ENCODE results near the gene TLR10. TPM values are rescaled to one million over a fixed set of nuclear protein-coding genes. Genes with fewer than 3 reads are reported as not detected.
"Not testable (repeated sequence)": the region's sequence is repeated elsewhere in the genome, so short reads cannot be mapped to it uniquely, and the experiment has no call there.

The TLR10 gene
- total RNA-seq, 1 donor from 2014 or later, result not detected

DNA sequence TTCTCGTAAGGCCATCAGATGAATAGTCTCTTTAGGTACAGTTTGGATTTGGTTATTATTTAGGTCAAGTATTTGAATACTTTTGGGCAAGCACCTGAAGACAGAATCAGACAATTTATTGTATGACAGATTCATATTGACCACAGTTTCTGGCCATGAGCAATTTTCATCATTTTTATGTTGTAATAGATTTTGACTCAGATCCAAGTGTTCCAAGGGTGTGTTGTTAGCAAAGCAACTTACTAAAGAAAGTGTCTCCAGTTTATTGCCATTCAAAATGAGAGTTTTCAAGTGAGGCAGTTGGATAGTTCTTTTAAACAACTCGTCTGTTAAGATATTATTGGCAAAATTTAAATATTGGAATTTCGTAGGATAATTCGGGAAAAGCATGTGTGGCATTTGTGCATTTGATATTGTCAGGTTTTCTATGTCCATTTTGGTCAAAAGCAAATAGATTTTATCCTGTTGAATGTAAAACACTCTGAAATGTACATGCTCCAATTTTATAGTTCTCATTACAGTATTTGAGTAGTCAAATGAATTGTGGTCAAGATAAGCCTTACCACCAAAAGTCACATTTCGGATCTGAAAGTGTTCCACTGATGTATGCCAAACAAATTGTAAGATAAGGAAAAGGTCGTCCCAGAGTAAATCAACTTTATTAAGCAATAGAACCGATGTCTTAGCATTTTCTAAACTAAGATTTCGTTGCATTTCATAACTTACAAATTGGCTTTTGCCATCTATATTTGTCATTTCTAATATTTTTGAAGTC, 8.4 kb downstream of the TLR10 start:
- Mint-ChIP-seq H3K27ac (ENCODE audit: unreplicated experiment) (no peak overlapping the region), H3K4me1 (ENCODE audit: low read depth, unreplicated experiment) (no peaks in the 10 kb centered on the region), H3K36me3 (ENCODE audit: unreplicated experiment) (no peaks in the 10 kb centered on the region), H3K9me3 (ENCODE audit: unreplicated experiment) (no peaks in the 10 kb centered on the region), H3K27me3 (ENCODE audit: unreplicated experiment) (no peaks in the 10 kb centered on the region), H3K4me3 (ENCODE audit: unreplicated experiment) (no peak overlapping the region)
- no peak for DNase-seq
- TF ChIP-seq, protein P1, sequence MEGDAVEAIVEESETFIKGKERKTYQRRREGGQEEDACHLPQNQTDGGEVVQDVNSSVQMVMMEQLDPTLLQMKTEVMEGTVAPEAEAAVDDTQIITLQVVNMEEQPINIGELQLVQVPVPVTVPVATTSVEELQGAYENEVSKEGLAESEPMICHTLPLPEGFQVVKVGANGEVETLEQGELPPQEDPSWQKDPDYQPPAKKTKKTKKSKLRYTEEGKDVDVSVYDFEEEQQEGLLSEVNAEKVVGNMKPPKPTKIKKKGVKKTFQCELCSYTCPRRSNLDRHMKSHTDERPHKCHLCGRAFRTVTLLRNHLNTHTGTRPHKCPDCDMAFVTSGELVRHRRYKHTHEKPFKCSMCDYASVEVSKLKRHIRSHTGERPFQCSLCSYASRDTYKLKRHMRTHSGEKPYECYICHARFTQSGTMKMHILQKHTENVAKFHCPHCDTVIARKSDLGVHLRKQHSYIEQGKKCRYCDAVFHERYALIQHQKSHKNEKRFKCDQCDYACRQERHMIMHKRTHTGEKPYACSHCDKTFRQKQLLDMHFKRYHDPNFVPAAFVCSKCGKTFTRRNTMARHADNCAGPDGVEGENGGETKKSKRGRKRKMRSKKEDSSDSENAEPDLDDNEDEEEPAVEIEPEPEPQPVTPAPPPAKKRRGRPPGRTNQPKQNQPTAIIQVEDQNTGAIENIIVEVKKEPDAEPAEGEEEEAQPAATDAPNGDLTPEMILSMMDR (IDR thresholded peaks at IDR 0.05; ENCODE audit: partially characterized antibody, unreplicated experiment), result no peak

DNA sequence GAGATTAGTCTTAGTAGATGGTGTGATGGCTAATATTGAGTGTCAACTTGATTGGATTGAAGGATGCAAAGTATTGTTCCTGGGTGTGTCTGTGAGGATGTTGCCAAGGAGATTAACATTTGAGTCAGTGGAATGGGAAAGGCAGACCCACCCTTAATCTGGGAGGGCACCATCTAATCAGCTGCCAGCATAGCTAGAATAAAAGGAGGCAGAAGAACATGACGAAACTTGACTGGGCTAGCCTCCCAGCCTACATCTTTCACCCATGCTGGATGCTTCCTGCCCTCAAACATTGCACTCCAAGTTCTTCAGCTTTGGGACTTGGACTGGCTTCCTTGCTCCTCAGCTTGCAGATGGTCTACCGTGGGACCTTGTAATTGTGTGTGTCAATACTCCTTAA, 12.5 kb downstream of the TLR10 start:
- not testable (repeated sequence) for H3K27me3 Mint-ChIP-seq (ENCODE audit: unreplicated experiment); H3K27ac Mint-ChIP-seq (ENCODE audit: unreplicated experiment); H3K36me3 Mint-ChIP-seq (ENCODE audit: unreplicated experiment); H3K9me3 Mint-ChIP-seq (ENCODE audit: unreplicated experiment); DNase-seq; H3K4me3 Mint-ChIP-seq (ENCODE audit: unreplicated experiment); H3K4me1 Mint-ChIP-seq (ENCODE audit: low read depth, unreplicated experiment)

DNA sequence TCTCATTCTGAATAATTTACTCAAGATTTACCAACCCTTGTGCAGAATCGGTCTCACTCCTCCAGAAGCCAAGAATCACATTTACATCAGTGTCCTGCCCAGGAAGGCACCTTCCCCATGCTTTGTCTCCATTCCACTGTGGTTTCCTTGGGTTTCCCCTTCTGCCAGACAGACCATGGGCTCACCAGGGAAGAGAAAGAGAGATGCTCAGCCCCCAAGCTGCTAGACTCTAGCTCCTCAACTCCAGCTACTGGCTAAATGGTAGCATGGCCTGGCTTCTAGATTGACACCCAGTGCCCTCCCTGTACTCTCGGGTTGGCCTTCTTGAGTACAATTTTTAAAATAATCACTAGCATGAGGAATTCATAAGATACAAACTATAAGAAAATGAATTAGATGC, 12.9 kb downstream of the TLR10 start:
- Mint-ChIP-seq H3K9me3 (ENCODE audit: unreplicated experiment) (peaks cover 2% of the 10 kb centered on the region), H3K4me3 (ENCODE audit: unreplicated experiment) (no peak overlapping the region), H3K27me3 (ENCODE audit: unreplicated experiment) (no peaks in the 10 kb centered on the region), H3K27ac (ENCODE audit: unreplicated experiment) (no peak overlapping the region), H3K36me3 (ENCODE audit: unreplicated experiment) (peaks cover 4% of the 10 kb centered on the region), H3K4me1 (ENCODE audit: low read depth, unreplicated experiment) (no peaks in the 10 kb centered on the region)
- TF ChIP-seq, protein P1 (IDR thresholded peaks at IDR 0.05; ENCODE audit: partially characterized antibody, unreplicated experiment), result no peak
- DNase-seq, result no peak

DNA sequence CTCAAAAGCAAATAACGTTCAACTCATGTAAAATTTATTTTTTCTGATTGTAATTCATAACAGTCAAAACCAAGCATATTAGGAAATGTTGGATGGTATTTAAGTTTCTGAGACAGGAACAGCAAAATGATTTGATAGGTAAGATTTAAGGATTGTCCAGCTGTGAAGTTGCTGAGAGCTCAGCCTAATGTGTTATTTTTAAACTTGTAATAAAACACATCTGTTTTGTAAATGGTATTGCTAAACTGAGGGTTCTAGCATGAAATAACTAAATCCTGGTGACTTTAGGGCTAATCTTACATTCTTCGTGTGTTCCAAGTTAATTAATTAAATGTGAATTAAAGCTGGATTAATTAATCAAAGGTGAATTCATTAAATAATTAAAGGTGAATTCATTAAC, 13.3 kb downstream of the TLR10 start:
- Mint-ChIP-seq H3K9me3 (ENCODE audit: unreplicated experiment) (peaks cover 2% of the 10 kb centered on the region), H3K4me1 (ENCODE audit: low read depth, unreplicated experiment) (no peaks in the 10 kb centered on the region), H3K27ac (ENCODE audit: unreplicated experiment) (no peak overlapping the region), H3K36me3 (ENCODE audit: unreplicated experiment) (peaks cover 4% of the 10 kb centered on the region), H3K27me3 (ENCODE audit: unreplicated experiment) (no peaks in the 10 kb centered on the region), H3K4me3 (ENCODE audit: unreplicated experiment) (no peak overlapping the region)
- TF ChIP-seq, protein P1 (IDR thresholded peaks at IDR 0.05; ENCODE audit: partially characterized antibody, unreplicated experiment), result no peak
- DNase-seq, result no peak

DNA sequence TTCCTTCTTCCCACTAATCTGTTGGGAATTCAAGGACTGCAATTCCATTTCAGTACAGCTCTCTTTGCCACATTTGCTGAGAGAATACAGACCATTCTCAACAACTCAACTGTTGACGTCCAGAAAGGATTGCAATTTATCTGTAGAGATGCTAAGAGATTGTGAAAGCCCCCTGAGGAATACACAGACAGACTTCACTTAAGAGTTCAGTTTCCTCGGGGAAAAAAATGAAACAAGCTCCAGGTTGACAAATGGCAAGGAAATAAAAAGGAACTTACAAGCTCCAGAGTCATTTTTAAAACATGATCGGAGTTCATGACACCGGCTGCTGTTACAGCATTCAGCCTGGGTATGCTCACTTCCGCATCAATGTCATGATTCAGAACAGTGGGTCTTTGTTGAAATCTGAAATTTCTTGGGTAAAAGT, 13.8 kb downstream of the TLR10 start:
- Mint-ChIP-seq H3K27ac (ENCODE audit: unreplicated experiment) (no peak overlapping the region), H3K4me1 (ENCODE audit: low read depth, unreplicated experiment) (no peaks in the 10 kb centered on the region), H3K36me3 (ENCODE audit: unreplicated experiment) (peaks cover 4% of the 10 kb centered on the region), H3K27me3 (ENCODE audit: unreplicated experiment) (no peaks in the 10 kb centered on the region), H3K9me3 (ENCODE audit: unreplicated experiment) (peaks cover 2% of the 10 kb centered on the region), H3K4me3 (ENCODE audit: unreplicated experiment) (no peak overlapping the region)
- no peak for DNase-seq
- TF ChIP-seq, protein P1 (IDR thresholded peaks at IDR 0.05; ENCODE audit: partially characterized antibody, unreplicated experiment), result no peak

DNA sequence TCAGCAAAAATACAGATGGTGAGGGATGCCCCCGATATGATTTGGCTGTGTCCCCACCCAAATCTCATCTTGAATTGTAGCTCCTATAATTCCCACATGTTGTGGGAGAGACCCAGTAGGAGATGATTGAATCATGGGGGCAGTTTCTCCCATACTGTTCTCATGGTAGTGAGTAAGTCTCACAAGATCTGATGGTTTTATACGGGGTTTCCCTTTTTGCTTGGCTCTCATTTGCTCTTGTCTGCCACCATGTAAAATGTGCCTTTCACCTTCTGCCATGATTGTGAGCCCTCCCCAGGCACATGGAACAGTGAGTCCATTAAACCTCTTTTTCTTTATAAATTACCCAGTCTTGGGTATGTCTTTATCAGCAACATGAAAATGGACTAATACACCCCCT, 15.8 kb downstream of the TLR10 start:
- DNase-seq; H3K4me1 Mint-ChIP-seq (ENCODE audit: low read depth, unreplicated experiment); H3K36me3 Mint-ChIP-seq (ENCODE audit: unreplicated experiment); H3K27me3 Mint-ChIP-seq (ENCODE audit: unreplicated experiment); H3K4me3 Mint-ChIP-seq (ENCODE audit: unreplicated experiment); H3K27ac Mint-ChIP-seq (ENCODE audit: unreplicated experiment); H3K9me3 Mint-ChIP-seq (ENCODE audit: unreplicated experiment): not testable (repeated sequence)

Measured in glutamatergic neuron (in vitro differentiated cells).